Ishikawa (cell line): ENCODE data around the gene GRID2.
A peak's percentile ranks its signal among the peaks of the same experiment; 100 is the strongest.

Source experiments
- CEBPB ChIP-seq: IDR thresholded peaks from 2 replicates; pipeline ENCODE4 v1.6.1; 2012
- EP300 ChIP-seq: IDR thresholded peaks from 2 replicates; pipeline ENCODE4 v1.6.1; 2012; ENCODE audit warnings: borderline replicate concordance
- FOXM1 ChIP-seq: IDR thresholded peaks from 2 replicates; pipeline ENCODE4 v1.6.1; 2012; ENCODE audit warnings: low read depth, borderline replicate concordance
- RAD21 ChIP-seq: IDR thresholded peaks from 2 replicates; pipeline ENCODE4 v1.6.1; 2012; ENCODE audit warnings: low read depth
- TAF1 ChIP-seq: IDR thresholded peaks from 2 replicates; pipeline ENCODE4 v1.6.1; 2012; ENCODE audit warnings: low read depth, mild to moderate bottlenecking
- TCF12 ChIP-seq: IDR thresholded peaks from 2 replicates; pipeline ENCODE4 v1.6.1; 2012; ENCODE audit warnings: low read depth
- TEAD4 ChIP-seq: IDR thresholded peaks from 2 replicates; pipeline ENCODE4 v1.6.1; 2012
- YY1 ChIP-seq: IDR thresholded peaks from 2 replicates; pipeline ENCODE4 v1.6.1; 2012; ENCODE audit warnings: low read depth
- ZBTB7A ChIP-seq: IDR thresholded peaks from 2 replicates; pipeline ENCODE4 v1.6.1; 2012; ENCODE audit warnings: low read depth
- TF ChIP-seq, protein P1 (sequence below): IDR thresholded peaks from 2 replicates; pipeline ENCODE4 v1.6.1; 2012
- TF ChIP-seq, protein P2 (sequence below): IDR thresholded peaks from 2 replicates; pipeline ENCODE4 v1.6.1; 2012; ENCODE audit warnings: low read depth, mild to moderate bottlenecking

GRCh38 chr4:93183576-93183975 lies 879.8 kb downstream of the GRID2 start:
- TF ChIP-seq TAF1 (no peak), ZBTB7A (no peak), TCF12 (no peak), TEAD4 (peak; percentile 80), EP300 (no peak), RAD21 (no peak), CEBPB (no peak), YY1 (no peak), FOXM1 (no peak; the same call in 1 of the 2 replicates)
- TF ChIP-seq, protein P1, sequence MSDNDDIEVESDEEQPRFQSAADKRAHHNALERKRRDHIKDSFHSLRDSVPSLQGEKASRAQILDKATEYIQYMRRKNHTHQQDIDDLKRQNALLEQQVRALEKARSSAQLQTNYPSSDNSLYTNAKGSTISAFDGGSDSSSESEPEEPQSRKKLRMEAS = no peak
- TF ChIP-seq, protein P2, sequence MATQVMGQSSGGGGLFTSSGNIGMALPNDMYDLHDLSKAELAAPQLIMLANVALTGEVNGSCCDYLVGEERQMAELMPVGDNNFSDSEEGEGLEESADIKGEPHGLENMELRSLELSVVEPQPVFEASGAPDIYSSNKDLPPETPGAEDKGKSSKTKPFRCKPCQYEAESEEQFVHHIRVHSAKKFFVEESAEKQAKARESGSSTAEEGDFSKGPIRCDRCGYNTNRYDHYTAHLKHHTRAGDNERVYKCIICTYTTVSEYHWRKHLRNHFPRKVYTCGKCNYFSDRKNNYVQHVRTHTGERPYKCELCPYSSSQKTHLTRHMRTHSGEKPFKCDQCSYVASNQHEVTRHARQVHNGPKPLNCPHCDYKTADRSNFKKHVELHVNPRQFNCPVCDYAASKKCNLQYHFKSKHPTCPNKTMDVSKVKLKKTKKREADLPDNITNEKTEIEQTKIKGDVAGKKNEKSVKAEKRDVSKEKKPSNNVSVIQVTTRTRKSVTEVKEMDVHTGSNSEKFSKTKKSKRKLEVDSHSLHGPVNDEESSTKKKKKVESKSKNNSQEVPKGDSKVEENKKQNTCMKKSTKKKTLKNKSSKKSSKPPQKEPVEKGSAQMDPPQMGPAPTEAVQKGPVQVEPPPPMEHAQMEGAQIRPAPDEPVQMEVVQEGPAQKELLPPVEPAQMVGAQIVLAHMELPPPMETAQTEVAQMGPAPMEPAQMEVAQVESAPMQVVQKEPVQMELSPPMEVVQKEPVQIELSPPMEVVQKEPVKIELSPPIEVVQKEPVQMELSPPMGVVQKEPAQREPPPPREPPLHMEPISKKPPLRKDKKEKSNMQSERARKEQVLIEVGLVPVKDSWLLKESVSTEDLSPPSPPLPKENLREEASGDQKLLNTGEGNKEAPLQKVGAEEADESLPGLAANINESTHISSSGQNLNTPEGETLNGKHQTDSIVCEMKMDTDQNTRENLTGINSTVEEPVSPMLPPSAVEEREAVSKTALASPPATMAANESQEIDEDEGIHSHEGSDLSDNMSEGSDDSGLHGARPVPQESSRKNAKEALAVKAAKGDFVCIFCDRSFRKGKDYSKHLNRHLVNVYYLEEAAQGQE = no peak
